ENCODE results near the gene WDTC1.

- TF ChIP-seq CTCF (IDR thresholded peaks at IDR 0.05; ENCODE audit: insufficient read depth, low read depth, low read length) (no peak), EZH2 (IDR thresholded peaks at IDR 0.05; ENCODE audit: insufficient read depth, low read length) (no peak)
These were observed 84.2 kb downstream of the WDTC1 start for GRCh38 chr1:27318596-27318995.
